BJ (cell line): ENCODE results near the gene SYNGR3. TPM values are rescaled to one million over a fixed set of nuclear protein-coding genes. Genes with fewer than 3 reads are reported as not detected.
"Not testable (repeated sequence)": the region's sequence is repeated elsewhere in the genome, so short reads cannot be mapped to it uniquely, and the experiment has no call there.

Experiments
- CTCF ChIA-PET: fragments of 350-600 bp; formaldehyde crosslinking; extraction: SDS; loops from one replicate; lab custom pipeline; 2021; ENCODE audit warnings: antibody characterized with exemption, inconsistent platforms; lab: Yijun Ruan, JAX
- POLR2A ChIA-PET: fragments of 300-600 bp; sonication (Branson Sonifier 250); formaldehyde crosslinking; extraction: SDS; loops from one replicate; lab custom pipeline; 2021; ENCODE audit warnings: antibody characterized with exemption; lab: Charles Lee
- DNase-seq: peaks from one replicate; pipeline ENCODE4 v3.0.0-alpha.2; 2011; ENCODE audit warnings: low read depth
- H3K27me3 ChIP-seq: 2 replicates; pipeline ENCODE4 v1.6.0; 2011; ENCODE audit warnings: low read length; ENCODE audit not compliant: control insufficient read depth, insufficient read depth
- H3K36me3 ChIP-seq: 2 replicates; pipeline ENCODE4 v1.5.1; 2011; ENCODE audit warnings: low read length; ENCODE audit not compliant: control insufficient read depth, insufficient read depth
- H3K4me3 ChIP-seq: 2 replicates; pipeline ENCODE4 v1.5.1; 2011; ENCODE audit warnings: low read depth, mild to moderate bottlenecking, control low read depth, low read length
- CTCF ChIP-seq: IDR thresholded peaks from 2 replicates; pipeline ENCODE4 v1.5.1; 2011; ENCODE audit warnings: low read depth, mild to moderate bottlenecking, control low read depth, inconsistent platforms, low read length, moderate library complexity; ENCODE audit not compliant: insufficient read depth
- polyA plus RNA-seq: library from polyadenylated mRNA; depleted of rRNA; stranded (reverse); fragments of >200 nt; gene quantifications from 2 replicates; pipeline ENCODE4 v1.2.3, GENCODE V29; 2011

Gene SYNGR3
- polyA plus RNA-seq, 1 experiment = 3.3 TPM

GRCh38 chr16:2033057-2033908 lies 43.5 kb downstream of the SYNGR3 start:
- peaks cover 33% of the 10 kb centered on the region for H3K36me3 ChIP-seq
- POLR2A ChIA-PET = interaction anchor here (0.6 kb wide), 1 partner anchor 37 kb away, joined by 5 read pairs; no protein-coding TSS in a partner anchor

GRCh38 chr16:2033909-2034695 lies 44.3 kb downstream of the SYNGR3 start:
- ChIA-PET POLR2A (interaction anchor here (0.6 kb wide), 1 partner anchor 38 kb away, joined by 5 read pairs; no protein-coding TSS in a partner anchor), CTCF (interaction anchor here (1.0 kb wide), 1 partner anchor 11 kb away, joined by 4 read pairs; no protein-coding TSS in a partner anchor)
- H3K27me3 ChIP-seq, DNase-seq: not testable (repeated sequence)
- Histone ChIP-seq H3K36me3 (peaks cover 38% of the 10 kb centered on the region), H3K4me3 (peak overlapping the region; percentile 47)

More at GRCh38 chr16:2033057-2033908, 43.5 kb downstream of the SYNGR3 start:
- TF ChIP-seq CTCF = no peak
- CTCF ChIA-PET = interaction anchor here (1.0 to 2.3 kb wide), 3 partner anchors 10 to 107 kb away, joined by 4 to 5 read pairs (median 4); no protein-coding TSS in a partner anchor
- Histone ChIP-seq H3K4me3 (peak overlapping the region; percentile 47), H3K27me3 (no peaks in the 10 kb centered on the region)
- peak; percentile 16 for DNase-seq

GRCh38 chr16:2034696-2035430 lies 45.1 kb downstream of the SYNGR3 start:
- CTCF ChIA-PET = interaction anchor here (0.6 to 1.7 kb wide), 4 partner anchors 8 to 106 kb away, joined by 3 to 10 read pairs (median 4); partner anchors contain the start of gene NHERF2
- H3K27me3 ChIP-seq = no peaks in the 10 kb centered on the region
- POLR2A ChIA-PET = interaction anchor here (0.6 to 1.6 kb wide), 2 partner anchors 120 to 990 kb away, joined by 5 to 21 read pairs; partner anchors contain the start of gene TRAF7
- no peak for TF ChIP-seq CTCF
- DNase-seq = no peak
- peaks cover 34% of the 10 kb centered on the region for H3K36me3 ChIP-seq
- peak overlapping the region; percentile 21 for H3K4me3 ChIP-seq

- ChIA-PET CTCF (interaction anchor here (0.7 to 1.7 kb wide), 5 partner anchors 8 to 216 kb away, joined by 3 to 10 read pairs (median 4); partner anchors contain the start of gene NHERF2), POLR2A (interaction anchor here (0.6 to 1.6 kb wide), 2 partner anchors 120 to 989 kb away, joined by 5 to 21 read pairs; partner anchors contain the start of gene TRAF7)
- Histone ChIP-seq H3K4me3 (peak overlapping the region; percentile 20), H3K36me3 (peaks cover 29% of the 10 kb centered on the region), H3K27me3 (no peaks in the 10 kb centered on the region)
- no peak for TF ChIP-seq CTCF
- DNase-seq = no peak
Measured at GRCh38 chr16:2035431-2036199, 45.8 kb downstream of the SYNGR3 start.
